ENCODE results near the gene CD40.

DNA sequence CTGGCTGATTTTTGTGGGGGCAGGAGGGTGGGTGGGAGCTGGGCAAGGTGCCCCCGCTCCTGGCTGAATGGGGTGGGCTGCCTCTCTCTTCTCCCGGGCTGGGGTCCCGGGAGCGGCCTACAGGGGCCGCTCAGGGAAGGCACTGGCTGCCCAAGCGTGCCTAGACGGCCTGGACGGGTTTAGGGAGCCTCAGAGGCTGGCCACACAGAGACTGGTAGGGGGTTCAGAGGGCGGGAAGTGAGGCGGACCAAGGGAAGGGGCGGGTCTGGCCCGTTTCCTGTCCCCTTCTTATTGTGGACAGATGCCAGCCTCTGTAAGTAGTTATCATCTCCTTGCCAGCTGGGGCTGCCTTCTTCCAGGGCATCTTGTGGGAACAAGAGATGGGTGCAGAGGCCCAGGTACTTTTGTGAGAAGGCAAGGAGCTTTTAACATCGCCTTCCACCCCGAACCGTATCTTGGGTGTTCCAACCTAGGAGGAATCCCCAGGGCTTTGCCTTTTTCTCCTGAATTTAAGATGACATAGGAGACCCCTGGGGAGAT is 437 bp downstream of the CD40 start:
- TF ChIP-seq, protein P1, sequence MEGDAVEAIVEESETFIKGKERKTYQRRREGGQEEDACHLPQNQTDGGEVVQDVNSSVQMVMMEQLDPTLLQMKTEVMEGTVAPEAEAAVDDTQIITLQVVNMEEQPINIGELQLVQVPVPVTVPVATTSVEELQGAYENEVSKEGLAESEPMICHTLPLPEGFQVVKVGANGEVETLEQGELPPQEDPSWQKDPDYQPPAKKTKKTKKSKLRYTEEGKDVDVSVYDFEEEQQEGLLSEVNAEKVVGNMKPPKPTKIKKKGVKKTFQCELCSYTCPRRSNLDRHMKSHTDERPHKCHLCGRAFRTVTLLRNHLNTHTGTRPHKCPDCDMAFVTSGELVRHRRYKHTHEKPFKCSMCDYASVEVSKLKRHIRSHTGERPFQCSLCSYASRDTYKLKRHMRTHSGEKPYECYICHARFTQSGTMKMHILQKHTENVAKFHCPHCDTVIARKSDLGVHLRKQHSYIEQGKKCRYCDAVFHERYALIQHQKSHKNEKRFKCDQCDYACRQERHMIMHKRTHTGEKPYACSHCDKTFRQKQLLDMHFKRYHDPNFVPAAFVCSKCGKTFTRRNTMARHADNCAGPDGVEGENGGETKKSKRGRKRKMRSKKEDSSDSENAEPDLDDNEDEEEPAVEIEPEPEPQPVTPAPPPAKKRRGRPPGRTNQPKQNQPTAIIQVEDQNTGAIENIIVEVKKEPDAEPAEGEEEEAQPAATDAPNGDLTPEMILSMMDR (IDR thresholded peaks at IDR 0.05; ENCODE audit: insufficient read depth, low read length, poor library complexity, severe bottlenecking) = no peak
- no peak for TF ChIP-seq EZH2phosphoT487 (conservative IDR thresholded peaks at IDR 0.05; ENCODE audit: low read length)
